Measurements from ENCODE around the gene PLEKHM2.

- TF ChIP-seq CTCF (conservative IDR thresholded peaks at IDR 0.05 in 1 of 2, IDR thresholded peaks at IDR 0.05 in 1 of 2; ENCODE audit: extremely low read depth in 1 of 2, insufficient read depth in 1 of 2, low read depth in 1 of 2, low read length in 2 of 2) (no peak), EZH2 (IDR thresholded peaks at IDR 0.05; ENCODE audit: borderline replicate concordance, low read length) (no peak)
Observed at GRCh38 chr1:15718199-15718601, 34.1 kb downstream of the PLEKHM2 start.

Data from mammary epithelial cell (primary cell).